ENCODE measurements around the gene PGK2. TPM values are rescaled to one million over a fixed set of nuclear protein-coding genes. Genes with fewer than 3 reads are reported as not detected.

PGK2 gene
- total RNA-seq, 1 experiment from 2014 or later, result not detected

DNA sequence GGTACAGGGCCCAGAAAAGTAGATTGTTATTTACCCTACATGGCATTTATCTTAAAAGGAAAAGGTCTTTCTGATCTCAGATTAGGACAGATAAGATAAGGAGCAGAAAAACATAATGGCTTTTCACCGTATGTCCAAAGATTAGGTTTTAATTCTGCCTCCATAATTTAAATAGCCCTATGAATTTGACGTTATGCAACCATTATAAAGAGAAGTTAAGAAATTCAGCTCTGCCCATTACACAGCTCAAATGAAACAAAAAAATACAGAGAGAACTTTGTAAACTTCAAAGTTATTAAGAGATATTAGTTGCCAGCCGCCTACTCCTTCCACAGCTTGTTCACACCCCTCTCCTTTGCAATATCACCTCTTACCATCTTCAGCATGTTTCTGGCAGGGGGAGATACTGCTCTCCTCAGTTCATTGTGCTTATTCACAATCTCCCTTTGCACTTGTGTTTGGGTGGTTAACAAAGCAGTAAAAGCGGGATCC is 51.0 kb downstream of the PGK2 start:
- no peak for DNase-seq (ENCODE audit: low read depth)

Other genes starting within 250 kb of the PGK2 start
- gene C6orf141, start 236.6 kb downstream of the PGK2 start, total RNA-seq (2014; rRNA removed; shearing (Covaris generic)), result 7.3 and 13.2 TPM in 2 replicates
- gene RHAG, start 150.4 kb downstream of the PGK2 start, total RNA-seq (2014; rRNA removed; shearing (Covaris generic)), result not detected in 2 replicates
- 0.23 and 1.1 TPM in 2 replicates for gene CRISP2, start 73.7 kb downstream of the PGK2 start, total RNA-seq (2014; rRNA removed; shearing (Covaris generic))
- gene CRISP3, start 42.9 kb downstream of the PGK2 start, total RNA-seq (2014; rRNA removed; shearing (Covaris generic)), result not detected in 2 replicates
- gene CRISP1, start 79.2 kb upstream of the PGK2 start, total RNA-seq (2014; rRNA removed; shearing (Covaris generic)), result not detected in 2 replicates
- not detected in 2 replicates for gene DEFB114, start 176.9 kb upstream of the PGK2 start, total RNA-seq (2014; rRNA removed; shearing (Covaris generic))
- gene DEFB113, start 182.3 kb upstream of the PGK2 start, total RNA-seq (2014; rRNA removed; shearing (Covaris generic)), result not detected in 2 replicates
- gene DEFB110, start 234.7 kb upstream of the PGK2 start, total RNA-seq (2014; rRNA removed; shearing (Covaris generic)), result not detected in 2 replicates

All from Daoy (cell line).